Ovary (tissue), 10 donors: ENCODE results near the gene NR4A1. TPM values are rescaled to one million over a fixed set of nuclear protein-coding genes. Genes with fewer than 3 reads are reported as not detected.
A peak's percentile ranks its signal among the peaks of the same experiment; 100 is the strongest.

Source experiments
- DNase-seq, 5 donors: peaks; one replicate each; pipeline ENCODE4 v3.0.0-alpha.2; 2019 to 2020
- H3K27ac ChIP-seq, 2 donors: fragments of 200-600 bp; one replicate each; pipeline versions ENCODE4 v1.5.1 to v1.8.0; 2019 to 2022
- H3K27me3 ChIP-seq: fragments of 200-600 bp; one replicate; pipeline ENCODE4 v1.8.0; 2022
- H3K36me3 ChIP-seq: fragments of 200-600 bp; sonication (generic); one replicate; pipeline ENCODE4 v1.5.1; 2019
- H3K4me1 ChIP-seq: one replicate; pipeline ENCODE4 v1.8.1; 2013; ENCODE audit warnings: mild to moderate bottlenecking, moderate library complexity; ENCODE audit not compliant: insufficient read depth
- H3K4me3 ChIP-seq: fragments of 200-600 bp; sonication (generic); one replicate; pipeline ENCODE4 v1.5.1; 2017
- H3K9me3 ChIP-seq, 2 donors: fragments of 200-600 bp in 1 of 2; sonication (generic) in 1 of 2; one replicate each; pipeline versions ENCODE4 v1.5.1 to v1.8.1; 2013 to 2019; ENCODE audit warnings: mild to moderate bottlenecking in 1 of 2, moderate library complexity in 1 of 2
- CTCF ChIP-seq, 3 donors: fragments of 450-650 bp in 2 of 3; fragments of 200-600 bp in 1 of 3; IDR thresholded peaks; one replicate each; pipeline versions ENCODE4 v1.5.1 to v1.8.0; 2016 to 2022; ENCODE audit warnings: antibody characterized with exemption in 3 of 3, mild to moderate bottlenecking in 1 of 3
- EP300 ChIP-seq: sonication (generic); formaldehyde crosslinking; IDR thresholded peaks from one replicate; pipeline ENCODE4 v1.6.1; 2017; ENCODE audit warnings: antibody characterized with exemption
- POLR2A ChIP-seq: fragments of 450-650 bp; IDR thresholded peaks from one replicate; pipeline ENCODE4 v1.6.1; 2017; ENCODE audit warnings: antibody characterized with exemption, mild to moderate bottlenecking, moderate library complexity
- WGBS, 3 donors: extraction: QIAGEN DNeasy Blood & Tissue Kit in 1 of 3; methylation state at CpG; one replicate each; pipeline versions ENCODE4 v1.1.5 to v1.1.7; 2013 to 2017; 5-methylcytosine and 5-hydroxymethylcytosine counted together
- intact Hi-C, 4 donors: fragments of 100-400 bp; cut with DNase I; formaldehyde crosslinking; loops; one replicate each; pipeline versions ENCODE4 v1.11.0 to v1.15.1; 2022 to 2023
- long read RNA-seq, 3 donors: library from polyadenylated mRNA in 2 of 3; unstranded in 2 of 3; transcript quantifications; one replicate each; pipeline ENCODE4 v2.0.0 and lab custom pipeline, GENCODE V29; 2021 to 2026
- polyA plus RNA-seq, 2 donors: library from polyadenylated mRNA; stranded (reverse); fragments of 200-250 nt in 1 of 2; fragments of 350-450 nt in 1 of 2; fragmentation: Illumina TruSeq in 1 of 2; extraction: RNeasy Lipid Tissue Mini Kit (QIAGEN cat#74804) in 1 of 2; gene quantifications; one replicate each; pipeline ENCODE4 v1.2.3, GENCODE V29; 2013 to 2014
- total RNA-seq, 7 donors: library from RNA; depleted of rRNA in 2 of 7; stranded (reverse); fragments of >200 nt in 2 of 7; fragmentation: NEBNext Ultra II Directional in 3 of 7; extraction: Animal tissue kit (Norgen Biotek cat#: 25700) in 3 of 7; gene quantifications; one replicate each; pipeline versions ENCODE4 v1.1.0 to v1.2.4, GENCODE V29; 2016 to 2023
- donor health status: DM: no; HTN: no; CAD: no; lungs with moderate emphysema.
- donor health status: DM: no; HTN: no; CAD: no.
- donor health status: Bipolar disorder and iron deficiency.
- donor health status: DM: yes; HTN: yes; CAD: no.
- donor health status: DM: no; HTN: no; CAD: no.
- donor health status: DM: yes; HTN: yes; CAD: no.

Gene NR4A1
- total RNA-seq, result 1,000 to 10,000 TPM in 2 of 7 donors, 100 to 1,000 TPM in 5; 142 to 1,603 (median 414) TPM
- 100 to 1,000 TPM in 1 of 2 donors, 10 to 100 TPM in 1; 41.7 to 159 TPM for polyA plus RNA-seq
- long read RNA-seq, donor 1, full-length matches to known transcripts, result 206 of 411 reads
- long read RNA-seq, donor 1, partial matches to known transcripts, result 166 of 411 reads
- long read RNA-seq, donor 1, other reads (novel, unspliced or antisense), result 39 of 411 reads
- long read RNA-seq, donor 2, full-length matches to known transcripts, result 52 of 85 reads
- long read RNA-seq, donor 2, partial matches to known transcripts, result 33 of 85 reads
- long read RNA-seq, donor 2, other reads (novel, unspliced or antisense), result 0 of 85 reads
- long read RNA-seq, donor 3, full-length matches to known transcripts, result 206 of 334 reads
- long read RNA-seq, donor 3, partial matches to known transcripts, result 86 of 334 reads
- long read RNA-seq, donor 3, other reads (novel, unspliced or antisense), result 42 of 334 reads

DNA sequence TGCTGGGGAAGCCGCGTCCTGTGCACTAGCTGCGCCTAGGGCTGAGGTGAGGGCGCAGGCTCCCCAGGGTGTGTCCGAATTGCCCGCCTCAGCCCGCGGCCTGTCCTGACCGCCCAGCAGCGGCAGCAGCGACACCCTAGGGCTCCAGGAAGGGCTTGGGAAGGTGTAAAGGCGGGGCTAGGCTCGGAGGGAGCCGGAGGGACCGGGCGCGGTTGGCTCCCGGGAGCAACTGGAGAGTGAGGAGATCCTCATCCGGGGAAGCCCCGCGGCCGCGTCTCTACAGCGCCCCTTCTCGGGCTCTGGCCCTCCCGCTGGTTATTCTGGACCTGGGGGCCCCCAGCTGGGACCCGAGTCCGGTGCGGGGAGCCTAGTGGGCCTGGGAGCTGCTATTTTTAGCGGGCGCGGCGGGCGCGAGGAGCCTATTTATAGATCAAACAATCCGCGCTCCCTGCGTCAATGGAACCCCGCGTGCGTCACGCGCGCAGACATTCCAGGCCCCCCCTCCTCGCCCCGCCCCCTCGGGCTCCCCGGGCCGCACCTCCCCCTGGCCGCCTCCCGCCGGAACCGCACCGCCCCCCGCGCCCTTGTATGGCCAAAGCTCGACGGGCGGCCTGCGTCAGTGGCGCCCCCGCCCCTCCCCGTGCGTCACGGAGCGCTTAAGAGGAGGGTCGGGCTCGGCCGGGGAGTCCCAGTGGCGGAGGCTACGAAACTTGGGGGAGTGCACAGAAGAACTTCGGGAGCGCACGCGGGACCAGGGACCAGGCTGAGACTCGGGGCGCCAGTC is at the start of gene NR4A1:
TSS of gene NR4A1 (plus strand) at position 685 of the 784 bp plus-strand sequence. CDS start 2,887 bp downstream, outside the sequence.
- Histone ChIP-seq H3K36me3 (no peaks in the 10 kb centered on the region), H3K4me3 (peak within 1 kb of the TSS; percentile 73), H3K27me3 (no peaks in the 10 kb centered on the region), H3K27ac (peak within 1 kb of the TSS; percentile 95 to 96), H3K4me1 (peaks cover 12% of the 10 kb centered on the region), H3K9me3 (no peaks in the 10 kb centered on the region)
- DNase-seq, result peak; percentile 99 to 100 (median 100)
- TF ChIP-seq POLR2A (peak; percentile 98), EP300 (peak; percentile 92), CTCF (IDR thresholded peaks at IDR 0.05) (peak in 2 of 3 donors; percentile 11 to 46)
- intact Hi-C loops, result loop anchor here in 1 of 4 donors (2.0 kb wide), 1 partner anchor 18 kb away; no protein-coding TSS in a partner anchor
- WGBS, 3 donors, result 1% methylated on average over 40 to 77 of the region's 77 CpGs

DNA sequence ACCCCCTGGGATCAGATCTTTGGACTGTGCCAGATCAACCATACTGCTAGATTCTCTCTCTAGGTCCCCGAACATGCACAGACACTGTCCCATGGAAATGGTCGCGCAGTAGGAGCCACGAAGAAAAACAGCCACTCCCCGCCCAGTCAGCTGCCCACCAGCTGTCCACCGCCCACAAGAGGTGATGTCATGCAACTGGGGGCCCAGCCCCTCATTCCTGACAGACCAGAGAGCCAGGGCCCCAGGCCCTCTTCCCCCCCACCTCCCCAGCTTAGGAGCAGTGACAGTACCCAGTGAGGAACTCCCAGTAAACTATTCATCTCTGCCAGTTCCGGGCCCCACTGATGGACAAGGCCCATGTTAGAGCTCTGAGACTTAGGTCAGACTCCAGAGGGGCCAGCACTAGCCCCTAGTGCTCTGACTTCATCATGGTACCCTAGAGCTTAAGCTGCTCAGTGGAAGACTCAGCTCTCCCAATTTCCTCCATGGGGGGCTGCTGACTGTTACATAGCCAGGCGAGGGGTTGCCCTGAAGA is 48.2 kb upstream of the NR4A1 start:
- no peaks in the 10 kb centered on the region for H3K9me3 ChIP-seq
- no peak for TF ChIP-seq EP300
- TF ChIP-seq POLR2A, result no peak
- TF ChIP-seq CTCF (IDR thresholded peaks at IDR 0.05), result no peak
- no peak overlapping the region for H3K4me3 ChIP-seq
- no peak for DNase-seq
- no peak overlapping the region for H3K27ac ChIP-seq
- WGBS, 3 donors, result 85 to 88% (median 85%) methylated on average over 8 of the region's 8 CpGs
- intact Hi-C loops, result loop anchor here in 2 of 4 donors (2.0 kb wide), 1 partner anchor 20 kb away; no protein-coding TSS in a partner anchor
- H3K27me3 ChIP-seq, result no peaks in the 10 kb centered on the region
- H3K36me3 ChIP-seq, result no peaks in the 10 kb centered on the region
- H3K4me1 ChIP-seq, result no peaks in the 10 kb centered on the region

DNA sequence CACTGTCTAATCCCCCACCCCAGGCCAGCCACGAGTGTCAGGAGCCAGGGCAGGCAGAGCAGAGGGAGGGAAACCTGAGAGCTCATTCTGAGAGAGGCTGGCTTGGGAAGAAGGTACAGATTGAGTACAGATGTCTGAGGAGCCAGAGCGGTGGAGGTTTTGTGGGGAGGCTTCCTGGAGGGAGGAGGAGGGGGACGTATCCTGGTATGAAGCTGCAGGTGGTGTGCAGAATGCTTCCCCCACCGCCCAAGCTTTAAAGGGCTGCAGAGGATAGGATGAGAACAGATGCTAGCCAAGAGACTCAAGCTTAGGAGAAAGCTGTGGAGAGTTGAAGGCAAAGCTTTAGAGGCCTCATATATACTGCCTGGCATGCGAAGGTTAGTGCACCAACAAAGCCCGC is 47.7 kb upstream of the NR4A1 start:
- WGBS, 3 donors, result 57 to 75% (median 63%) methylated on average over 6 of the region's 6 CpGs
- Histone ChIP-seq H3K36me3 (no peaks in the 10 kb centered on the region), H3K27me3 (no peaks in the 10 kb centered on the region), H3K4me1 (peaks cover 1% of the 10 kb centered on the region), H3K27ac (no peak overlapping the region), H3K4me3 (no peak overlapping the region), H3K9me3 (no peaks in the 10 kb centered on the region)
- intact Hi-C loops, result loop anchor here in 2 of 4 donors (2.0 kb wide), 1 partner anchor 19 kb away; no protein-coding TSS in a partner anchor
- DNase-seq, result no peak
- TF ChIP-seq CTCF (IDR thresholded peaks at IDR 0.05) (no peak), EP300 (no peak), POLR2A (no peak)

- H3K4me1 ChIP-seq, result peaks cover 7% of the 10 kb centered on the region
- no peak for TF ChIP-seq EP300
- TF ChIP-seq CTCF (IDR thresholded peaks at IDR 0.05), result peak; percentile 51 to 87 (median 87)
- no peaks in the 10 kb centered on the region for H3K27me3 ChIP-seq
- H3K4me3 ChIP-seq, result no peak overlapping the region
- 52 to 55% (median 53%) methylated on average over 5 of the region's 5 CpGs for WGBS, 3 donors
- DNase-seq, result peak; percentile 72 to 82 (median 79)
- H3K36me3 ChIP-seq, result no peaks in the 10 kb centered on the region
- no peaks in the 10 kb centered on the region for H3K9me3 ChIP-seq
- peak overlapping the region in 1 of 2 donors; percentile 30 for H3K27ac ChIP-seq
- intact Hi-C loops, result loop anchor here in 1 of 4 donors (2.0 kb wide), 1 partner anchor 21 kb away; no protein-coding TSS in a partner anchor
These were observed 47.1 kb upstream of the NR4A1 start for GRCh38 chr12:52004042-52004648.
